Lower leg skin (tissue), 4 donors: Measurements from ENCODE around the gene HMBS. TPM values are rescaled to one million over a fixed set of nuclear protein-coding genes. Genes with fewer than 3 reads are reported as not detected.

Experiments
- DNase-seq, 2 donors: peaks; one replicate each; pipeline ENCODE4 v3.0.0-alpha.2; 2019; ENCODE audit warnings: low spot score in 2 of 2
- H3K4me3 ChIP-seq: fragments of 200-600 bp; sonication (generic); 2 replicates; pipeline ENCODE4 v1.5.1; 2017; ENCODE audit warnings: mild to moderate bottlenecking, low read depth; ENCODE audit not compliant: poor library complexity, severe bottlenecking
- CTCF ChIP-seq, 3 donors: fragments of 450-650 bp; IDR thresholded peaks; one replicate each; pipeline ENCODE4 v1.5.1; 2016; ENCODE audit warnings: antibody characterized with exemption in 3 of 3, mild to moderate bottlenecking in 3 of 3, moderate library complexity in 2 of 3
- POLR2A ChIP-seq, 2 donors: fragments of 450-650 bp; IDR thresholded peaks; one replicate each; pipeline ENCODE4 v1.6.1; 2016 to 2017; ENCODE audit warnings: antibody characterized with exemption in 2 of 2, mild to moderate bottlenecking in 1 of 2, moderate library complexity in 1 of 2
- whole genome bisulfite sequencing, 2 donors: methylation state at CpG; one replicate each; pipeline ENCODE4 v1.1.5; 2018; 5-methylcytosine and 5-hydroxymethylcytosine counted together
- intact Hi-C: fragments of 100-400 bp; cut with DNase I; formaldehyde crosslinking; loops from one replicate; pipeline ENCODE4 v1.15.0; 2023; ENCODE audit warnings: low total_unique reads
- total RNA-seq, 4 donors: library from RNA; depleted of rRNA; stranded (reverse); fragments of >200 nt; gene quantifications; one replicate each; pipeline ENCODE4 v1.1.0, GENCODE V29; 2016

Gene HMBS
- total RNA-seq, 4 donors from 2014 or later, result 8.8 to 11.9 (median 11.1) TPM

GRCh38 chr11:119106564-119107537, 22.2 kb downstream of the HMBS start, which contains the start of gene C2CD2L:
Gene C2CD2L (plus strand): TSS chr11:119107344. CDS start chr11:119107742, 398 bp downstream.
- intact Hi-C loops, result no loop called here
- DNase-seq, result peak; percentile 90 to 98
- WGBS, 2 donors, result 0 to 2% methylated on average over 9 to 25 of the region's 49 CpGs

GRCh38 chr11:119107538-119108145, 23.0 kb downstream of the HMBS start:
- no peak for DNase-seq
- intact Hi-C loops, result loop anchor here (2.0 kb wide), 1 partner anchor 59 kb away; no protein-coding TSS in a partner anchor
- no peak for TF ChIP-seq POLR2A (IDR thresholded peaks at IDR 0.05)
- TF ChIP-seq CTCF (IDR thresholded peaks at IDR 0.05), result no peak
- WGBS, 2 donors, result 1% methylated on average over 33 to 39 of the region's 65 CpGs
- H3K4me3 ChIP-seq, result peak overlapping the region; percentile 85

More at GRCh38 chr11:119106564-119107537, 22.2 kb downstream of the HMBS start, which contains the start of gene C2CD2L:
- peak within 1 kb of the TSS; percentile 85 for H3K4me3 ChIP-seq
- no peak for TF ChIP-seq POLR2A (IDR thresholded peaks at IDR 0.05)
- no peak for TF ChIP-seq CTCF (IDR thresholded peaks at IDR 0.05)

GRCh38 chr11:119108146-119108856, 23.6 kb downstream of the HMBS start:
- 15 to 16% methylated on average over 6 to 8 of the region's 8 CpGs for WGBS, 2 donors
- TF ChIP-seq POLR2A (IDR thresholded peaks at IDR 0.05), result no peak
- no peak for TF ChIP-seq CTCF (IDR thresholded peaks at IDR 0.05)
- intact Hi-C loops, result loop anchor here (2.0 kb wide), 1 partner anchor 58 kb away; no protein-coding TSS in a partner anchor
- H3K4me3 ChIP-seq, result peak overlapping the region; percentile 85
- DNase-seq, result no peak

- 92% methylated on average over 2 of the region's 2 CpGs for WGBS, 2 donors
- no peak overlapping the region for H3K4me3 ChIP-seq
- TF ChIP-seq CTCF (IDR thresholded peaks at IDR 0.05) (no peak), POLR2A (IDR thresholded peaks at IDR 0.05) (no peak)
- intact Hi-C loops, result loop anchor here (2.0 kb wide), 1 partner anchor 58 kb away; no protein-coding TSS in a partner anchor
- no peak for DNase-seq
Observed at GRCh38 chr11:119108857-119109221, 24.2 kb downstream of the HMBS start.

GRCh38 chr11:119109843-119110242, 25.2 kb downstream of the HMBS start:
- 95 to 97% methylated on average over 3 of the region's 3 CpGs for WGBS, 2 donors
- H3K4me3 ChIP-seq, result no peak overlapping the region
- DNase-seq, result no peak
- TF ChIP-seq POLR2A (IDR thresholded peaks at IDR 0.05) (no peak), CTCF (IDR thresholded peaks at IDR 0.05) (no peak)
- intact Hi-C loops, result loop anchor here (2.0 kb wide), 1 partner anchor 57 kb away; no protein-coding TSS in a partner anchor
